KMS-11 (cell line): ENCODE data around the gene SPAG6.

Source experiments
- H2AFZ ChIP-seq: fragments of 200-600 bp; sonication (generic); 2 replicates; pipeline ENCODE4 v1.6.1; 2016; ENCODE audit warnings: antibody characterized with exemption, mixed run types, low read depth
- H3K27ac ChIP-seq: fragments of 200-600 bp; sonication (generic); 2 replicates; pipeline ENCODE4 v1.6.1; 2016; ENCODE audit warnings: mild to moderate bottlenecking, mixed run types
- H3K27me3 ChIP-seq: fragments of 200-600 bp; sonication (generic); 2 replicates; pipeline ENCODE4 v1.6.1; 2017; ENCODE audit warnings: mild to moderate bottlenecking, low read depth, mixed run types, moderate library complexity; ENCODE audit not compliant: insufficient read depth
- H3K36me3 ChIP-seq: fragments of 200-600 bp; sonication (generic); 2 replicates; pipeline ENCODE4 v1.6.1; 2017; ENCODE audit warnings: mild to moderate bottlenecking, mixed run types; ENCODE audit not compliant: insufficient read depth
- H3K4me1 ChIP-seq: fragments of 200-600 bp; sonication (generic); 2 replicates; pipeline ENCODE4 v1.6.1; 2016; ENCODE audit warnings: mild to moderate bottlenecking, low read depth, mixed run types; ENCODE audit not compliant: poor library complexity, severe bottlenecking
- H3K4me2 ChIP-seq: fragments of 200-600 bp; sonication (generic); 2 replicates; pipeline ENCODE4 v1.7.0; 2016; ENCODE audit warnings: mild to moderate bottlenecking, mixed run types
- H3K4me3 ChIP-seq: fragments of 200-600 bp; sonication (generic); IDR thresholded peaks from 2 replicates; pipeline ENCODE4 v1.6.1; 2017; ENCODE audit warnings: low read depth, low read length, mixed read lengths; ENCODE audit not compliant: insufficient read depth
- H3K79me2 ChIP-seq: fragments of 200-600 bp; sonication (generic); 2 replicates; pipeline ENCODE4 v1.6.1; 2016; ENCODE audit warnings: low read depth, mixed run types; ENCODE audit not compliant: insufficient read depth
- H3K9ac ChIP-seq: fragments of 200-600 bp; sonication (generic); 2 replicates; pipeline ENCODE4 v1.6.1; 2016; ENCODE audit warnings: mild to moderate bottlenecking, mixed run types
- H4K20me1 ChIP-seq: fragments of 200-600 bp; sonication (generic); 2 replicates; pipeline ENCODE4 v1.6.1; 2016; ENCODE audit warnings: mild to moderate bottlenecking, mixed run types; ENCODE audit not compliant: insufficient read depth
- TF ChIP-seq, protein P1 (sequence below): fragments of 200-600 bp; sonication (generic); conservative IDR thresholded peaks from 2 replicates; pipeline ENCODE4 v1.6.1; 2017; ENCODE audit warnings: low read depth, mild to moderate bottlenecking, antibody characterized with exemption, low read length, moderate library complexity, mixed read lengths

Gene SPAG6

GRCh38 chr10:22427890-22428571 is 82.7 kb downstream of the SPAG6 start:
- Histone ChIP-seq H2AFZ (no peak overlapping the region), H3K4me3 (no peak overlapping the region), H3K4me2 (no peak overlapping the region), H3K27ac (no peak overlapping the region), H3K27me3 (no peaks in the 10 kb centered on the region), H3K4me1 (no peaks in the 10 kb centered on the region), H4K20me1 (no peaks in the 10 kb centered on the region), H3K36me3 (no peaks in the 10 kb centered on the region), H3K9ac (no peak overlapping the region), H3K79me2 (no peaks in the 10 kb centered on the region)
- TF ChIP-seq, protein P1, sequence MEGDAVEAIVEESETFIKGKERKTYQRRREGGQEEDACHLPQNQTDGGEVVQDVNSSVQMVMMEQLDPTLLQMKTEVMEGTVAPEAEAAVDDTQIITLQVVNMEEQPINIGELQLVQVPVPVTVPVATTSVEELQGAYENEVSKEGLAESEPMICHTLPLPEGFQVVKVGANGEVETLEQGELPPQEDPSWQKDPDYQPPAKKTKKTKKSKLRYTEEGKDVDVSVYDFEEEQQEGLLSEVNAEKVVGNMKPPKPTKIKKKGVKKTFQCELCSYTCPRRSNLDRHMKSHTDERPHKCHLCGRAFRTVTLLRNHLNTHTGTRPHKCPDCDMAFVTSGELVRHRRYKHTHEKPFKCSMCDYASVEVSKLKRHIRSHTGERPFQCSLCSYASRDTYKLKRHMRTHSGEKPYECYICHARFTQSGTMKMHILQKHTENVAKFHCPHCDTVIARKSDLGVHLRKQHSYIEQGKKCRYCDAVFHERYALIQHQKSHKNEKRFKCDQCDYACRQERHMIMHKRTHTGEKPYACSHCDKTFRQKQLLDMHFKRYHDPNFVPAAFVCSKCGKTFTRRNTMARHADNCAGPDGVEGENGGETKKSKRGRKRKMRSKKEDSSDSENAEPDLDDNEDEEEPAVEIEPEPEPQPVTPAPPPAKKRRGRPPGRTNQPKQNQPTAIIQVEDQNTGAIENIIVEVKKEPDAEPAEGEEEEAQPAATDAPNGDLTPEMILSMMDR, result no peak

DNA sequence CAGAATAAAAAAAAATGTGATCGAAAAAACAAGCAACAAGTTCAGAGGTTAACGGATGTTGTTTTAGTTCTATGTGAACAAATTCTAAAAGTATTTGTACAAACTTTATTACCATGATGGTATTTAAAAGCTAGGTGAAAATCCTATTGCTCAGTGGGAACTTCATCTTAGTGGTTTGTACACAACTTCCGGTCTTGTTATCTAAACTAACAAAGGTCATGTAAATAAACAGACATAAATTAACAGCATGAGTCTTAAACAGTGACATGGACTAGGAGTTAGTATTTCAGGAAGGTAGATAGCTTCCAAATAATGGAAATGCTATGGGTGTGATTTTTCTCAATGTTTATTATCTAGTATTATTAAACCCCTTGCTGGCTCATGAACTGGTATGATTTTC is 83.8 kb downstream of the SPAG6 start:
- H3K79me2 ChIP-seq, result no peaks in the 10 kb centered on the region
- H4K20me1 ChIP-seq, result no peaks in the 10 kb centered on the region
- H3K4me3 ChIP-seq, result no peak overlapping the region
- no peak overlapping the region for H3K27ac ChIP-seq
- TF ChIP-seq, protein P1, result no peak
- H3K36me3 ChIP-seq, result no peaks in the 10 kb centered on the region
- no peak overlapping the region for H3K9ac ChIP-seq
- H3K4me1 ChIP-seq, result peaks cover 4% of the 10 kb centered on the region
- H3K27me3 ChIP-seq, result no peaks in the 10 kb centered on the region
- H3K4me2 ChIP-seq, result no peak overlapping the region
- no peak overlapping the region for H2AFZ ChIP-seq

GRCh38 chr10:22429981-22430421 is 84.7 kb downstream of the SPAG6 start:
- no peaks in the 10 kb centered on the region for H3K27me3 ChIP-seq
- no peak overlapping the region for H2AFZ ChIP-seq
- H3K9ac ChIP-seq, result no peak overlapping the region
- peaks cover 9% of the 10 kb centered on the region for H3K4me1 ChIP-seq
- no peaks in the 10 kb centered on the region for H4K20me1 ChIP-seq
- no peak overlapping the region for H3K4me2 ChIP-seq
- H3K36me3 ChIP-seq, result no peaks in the 10 kb centered on the region
- no peak overlapping the region for H3K27ac ChIP-seq
- no peaks in the 10 kb centered on the region for H3K79me2 ChIP-seq
- TF ChIP-seq, protein P1, result no peak
- H3K4me3 ChIP-seq, result no peak overlapping the region

- Histone ChIP-seq H3K4me3 (no peak overlapping the region), H3K79me2 (peaks cover 9% of the 10 kb centered on the region; the same call in 1 of the 2 replicates), H3K9ac (no peak overlapping the region), H3K4me2 (no peak overlapping the region), H3K27me3 (no peaks in the 10 kb centered on the region), H3K4me1 (peaks cover 16% of the 10 kb centered on the region), H3K27ac (no peak overlapping the region), H3K36me3 (no peaks in the 10 kb centered on the region), H4K20me1 (no peaks in the 10 kb centered on the region), H2AFZ (no peak overlapping the region)
- TF ChIP-seq, protein P1, result no peak
Measured at GRCh38 chr10:22433875-22434274, 88.6 kb downstream of the SPAG6 start.
